Pons (tissue), 1 donor: ENCODE data around the gene PARD6B.

Experiments
- DNase-seq: peaks from one replicate; pipeline ENCODE4 v3.0.0-alpha.2; 2016; ENCODE audit warnings: low spot score

The PARD6B gene

DNA sequence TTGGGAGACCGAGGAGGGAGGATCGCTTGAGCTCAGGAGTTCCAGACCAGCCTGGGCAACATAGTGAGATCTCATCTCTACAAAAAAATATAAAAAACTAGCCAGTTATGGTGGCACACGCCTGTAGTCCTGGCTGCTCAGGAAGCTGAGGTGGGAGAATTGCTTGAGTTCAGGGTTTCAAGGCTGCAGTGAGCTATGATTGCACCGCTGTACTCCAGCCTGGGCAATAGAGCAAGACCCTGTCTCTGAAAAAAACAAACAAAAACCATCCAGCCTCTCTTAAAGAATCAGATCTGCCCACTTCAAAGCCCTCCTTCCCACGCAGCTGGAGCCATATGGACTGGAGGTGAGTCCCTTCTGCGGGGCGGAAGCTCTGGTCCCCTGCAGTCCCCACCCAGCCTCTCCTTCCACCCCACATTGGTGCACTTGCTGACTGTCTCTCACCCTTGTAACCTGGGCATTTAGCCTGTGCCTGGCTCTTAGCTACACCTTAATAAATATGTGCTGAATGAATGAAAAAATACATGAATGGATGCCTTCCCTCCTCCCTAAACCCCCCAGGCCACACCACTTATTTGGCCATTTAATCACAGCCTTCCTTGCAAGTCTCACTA, 7.2 kb upstream of the PARD6B start:
- DNase-seq: no peak

DNA sequence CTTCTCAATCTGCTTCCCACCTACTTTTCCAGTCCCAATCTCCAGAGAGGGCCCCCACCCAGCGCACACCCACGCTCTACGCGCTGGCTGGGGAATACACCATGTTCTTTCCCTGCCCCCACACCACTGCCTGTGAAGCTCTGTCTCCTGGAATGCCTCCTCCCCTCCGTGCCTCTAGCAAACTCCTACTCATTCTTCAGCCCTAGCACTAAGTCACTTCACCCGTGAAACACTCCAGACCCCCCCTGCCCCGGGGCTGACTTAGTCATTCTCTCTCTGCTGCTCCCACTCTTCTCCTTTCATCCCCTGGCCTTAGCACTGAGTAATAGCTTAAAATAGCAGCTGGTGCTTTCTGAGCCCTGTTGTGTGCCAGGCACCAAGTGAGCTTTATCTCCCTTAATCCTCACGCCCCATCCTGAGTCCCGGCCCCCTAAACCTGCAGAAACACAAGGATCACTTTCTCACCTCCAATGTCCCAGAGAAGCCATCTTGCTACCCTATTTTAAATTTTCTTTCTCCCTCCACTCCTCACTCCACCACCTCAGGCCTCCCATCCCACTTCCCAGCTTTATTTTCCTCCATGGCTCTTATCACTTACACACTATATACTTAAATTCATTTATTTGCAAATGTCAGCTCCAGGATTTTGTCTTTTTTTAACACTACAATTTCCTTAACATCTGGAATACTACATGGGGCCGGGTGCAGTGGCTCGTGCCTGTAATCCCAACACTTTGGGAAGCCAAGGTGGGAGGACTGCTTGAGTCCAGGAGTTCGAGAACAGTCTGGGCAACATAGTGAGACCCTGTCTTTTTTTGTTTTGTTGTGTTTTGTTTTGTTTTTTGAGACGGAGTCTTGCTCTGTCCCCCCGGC, 6.3 kb upstream of the PARD6B start:
- DNase-seq: no peak

DNA sequence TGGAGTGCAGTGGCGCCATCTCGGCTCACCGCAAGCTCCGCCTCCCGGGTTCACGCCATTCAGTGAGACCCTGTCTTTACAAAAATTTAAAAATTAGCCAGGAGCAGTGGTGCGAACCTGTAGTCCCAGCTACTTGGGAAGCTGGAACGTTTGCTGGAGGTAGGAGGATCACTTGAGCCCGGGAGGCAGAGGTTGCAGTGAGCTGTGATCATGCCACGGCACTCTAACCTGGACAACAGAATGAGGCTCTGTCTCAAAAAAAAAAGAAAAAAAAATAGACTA, 5.7 kb upstream of the PARD6B start:
- DNase-seq: no peak

DNA sequence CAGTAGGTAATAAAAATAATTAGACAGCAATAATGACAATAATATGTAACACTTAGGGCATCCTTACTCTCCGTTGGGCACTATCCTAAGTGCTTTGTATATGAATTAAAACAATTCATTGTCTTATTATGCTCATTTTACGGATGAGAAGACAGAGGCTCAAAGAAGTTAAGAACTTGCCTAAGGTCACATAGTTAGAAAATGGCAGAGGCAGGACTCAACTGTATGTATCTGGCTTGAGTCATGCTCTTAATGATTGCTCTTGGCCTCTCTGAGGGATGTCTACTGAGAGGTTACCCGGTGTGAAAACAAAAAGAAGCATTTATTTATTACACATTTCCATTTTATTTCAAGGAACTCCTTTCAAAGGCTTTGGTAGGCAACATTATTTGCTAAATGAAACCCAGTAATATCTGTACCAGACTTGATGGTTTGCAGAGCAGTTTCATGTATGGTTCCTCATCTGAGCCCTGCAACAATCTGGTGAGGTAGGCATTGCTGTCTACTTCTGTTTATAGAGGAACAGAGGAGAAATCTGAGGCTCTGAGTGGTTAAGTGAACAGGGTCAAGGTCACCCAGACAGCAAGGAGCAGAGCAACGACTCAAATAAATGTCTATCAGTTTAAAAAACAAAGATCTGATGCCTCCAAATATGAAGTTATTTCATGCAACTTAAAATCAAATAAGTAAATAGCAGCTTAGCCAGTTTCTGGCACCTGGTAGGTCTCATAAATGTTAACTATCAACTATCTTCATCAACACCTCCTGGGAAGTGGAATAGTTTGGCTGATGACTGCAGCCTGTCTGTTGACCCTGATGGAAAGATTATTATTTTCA, 4.2 kb upstream of the PARD6B start:
- no peak for DNase-seq

DNA sequence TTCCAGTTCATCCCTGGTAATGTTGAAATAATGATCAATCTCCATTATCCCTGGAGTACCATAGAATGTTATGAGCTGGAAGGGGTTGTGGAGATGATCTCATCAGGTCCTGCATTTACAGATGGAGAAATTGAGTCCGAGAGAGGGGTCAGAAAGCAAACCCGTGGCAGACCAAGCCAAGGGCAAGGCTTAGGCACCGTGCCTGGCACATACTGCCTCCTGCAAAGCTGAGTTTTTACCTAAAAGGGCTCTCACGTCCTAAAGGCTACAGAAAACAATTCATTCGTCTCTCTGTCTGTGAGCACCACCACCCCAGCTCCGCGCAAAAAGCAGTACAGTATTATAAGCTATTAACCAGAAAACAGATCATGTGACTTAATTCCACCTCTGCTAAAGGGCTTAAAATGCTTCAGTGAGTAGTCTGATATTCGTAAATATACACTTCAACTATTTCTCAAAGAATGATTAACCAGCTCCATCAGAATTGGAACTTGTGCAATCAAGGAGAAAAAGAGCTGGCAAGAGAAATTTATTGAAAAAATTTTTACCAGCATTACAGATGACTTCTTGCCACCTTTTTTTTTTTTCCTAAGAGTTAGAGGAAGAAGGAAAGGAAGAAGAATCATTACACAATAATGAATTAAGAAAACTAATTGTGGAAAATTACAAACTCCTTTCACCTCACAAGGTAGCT, 3.4 kb upstream of the PARD6B start:
- no peak for DNase-seq

DNA sequence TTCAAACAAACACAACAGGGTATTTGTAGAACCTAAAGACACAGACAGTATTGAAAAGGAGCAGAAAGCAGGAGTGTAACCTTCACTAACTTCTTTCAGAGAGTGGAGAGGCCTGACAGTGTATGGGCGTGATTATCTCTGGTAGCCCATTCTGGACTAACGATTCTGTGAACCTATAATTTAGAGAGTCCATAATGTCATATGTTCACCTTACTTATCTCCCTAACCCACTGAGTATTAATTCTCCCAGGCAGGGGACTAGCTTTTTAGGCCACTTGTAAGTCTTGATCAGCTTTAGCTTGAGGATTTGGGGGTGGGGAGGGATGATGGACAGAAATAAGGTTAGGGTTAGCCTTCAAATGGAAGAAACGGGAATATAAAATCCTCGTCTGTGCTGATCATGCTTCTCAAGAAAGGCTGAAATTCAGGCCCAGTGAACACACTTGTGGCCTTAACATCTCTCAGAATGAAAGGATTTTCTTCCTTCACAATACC, 2.8 kb upstream of the PARD6B start:
- no peak for DNase-seq

DNA sequence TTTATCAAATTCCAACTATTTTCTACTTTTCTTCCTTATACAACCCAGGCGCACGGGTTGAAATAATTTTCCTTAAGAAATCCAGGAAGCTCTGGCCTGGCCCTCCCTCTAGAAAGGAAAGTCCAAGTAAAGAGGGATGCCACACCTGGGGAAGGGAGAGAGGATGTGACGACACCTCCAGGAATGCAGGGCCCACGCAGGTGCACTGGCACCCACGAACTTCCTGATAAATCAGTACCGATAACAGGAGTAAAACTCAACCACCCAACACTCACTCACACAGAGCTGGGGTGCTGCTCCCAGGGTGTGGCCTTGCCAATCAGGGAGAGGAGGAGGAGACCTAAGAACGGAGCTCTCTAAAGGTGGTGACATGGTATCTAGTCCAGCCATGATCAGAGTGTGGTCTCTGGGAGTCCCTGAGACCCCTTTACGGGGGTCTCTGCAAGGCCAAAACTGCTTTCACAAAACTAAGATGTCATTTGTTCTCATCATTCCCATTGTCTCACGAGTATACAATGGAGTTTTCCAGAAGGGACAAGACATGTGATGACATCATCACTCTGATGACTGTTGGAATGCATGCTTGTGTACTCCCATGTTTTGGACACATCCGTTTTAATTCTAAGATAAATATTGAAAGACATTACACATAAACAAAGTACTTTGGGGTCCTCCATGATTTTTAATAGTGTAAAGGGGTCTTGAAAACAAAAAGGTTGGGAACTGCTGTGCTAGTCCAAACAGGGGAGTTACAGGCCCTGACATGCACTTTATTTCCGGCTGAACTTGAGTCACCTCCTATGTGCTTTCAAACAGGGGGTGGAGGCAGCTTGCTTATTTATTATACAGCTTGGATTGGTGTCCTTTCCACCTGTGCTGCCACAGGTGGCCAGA, 2.2 kb upstream of the PARD6B start:
- no peak for DNase-seq

DNA sequence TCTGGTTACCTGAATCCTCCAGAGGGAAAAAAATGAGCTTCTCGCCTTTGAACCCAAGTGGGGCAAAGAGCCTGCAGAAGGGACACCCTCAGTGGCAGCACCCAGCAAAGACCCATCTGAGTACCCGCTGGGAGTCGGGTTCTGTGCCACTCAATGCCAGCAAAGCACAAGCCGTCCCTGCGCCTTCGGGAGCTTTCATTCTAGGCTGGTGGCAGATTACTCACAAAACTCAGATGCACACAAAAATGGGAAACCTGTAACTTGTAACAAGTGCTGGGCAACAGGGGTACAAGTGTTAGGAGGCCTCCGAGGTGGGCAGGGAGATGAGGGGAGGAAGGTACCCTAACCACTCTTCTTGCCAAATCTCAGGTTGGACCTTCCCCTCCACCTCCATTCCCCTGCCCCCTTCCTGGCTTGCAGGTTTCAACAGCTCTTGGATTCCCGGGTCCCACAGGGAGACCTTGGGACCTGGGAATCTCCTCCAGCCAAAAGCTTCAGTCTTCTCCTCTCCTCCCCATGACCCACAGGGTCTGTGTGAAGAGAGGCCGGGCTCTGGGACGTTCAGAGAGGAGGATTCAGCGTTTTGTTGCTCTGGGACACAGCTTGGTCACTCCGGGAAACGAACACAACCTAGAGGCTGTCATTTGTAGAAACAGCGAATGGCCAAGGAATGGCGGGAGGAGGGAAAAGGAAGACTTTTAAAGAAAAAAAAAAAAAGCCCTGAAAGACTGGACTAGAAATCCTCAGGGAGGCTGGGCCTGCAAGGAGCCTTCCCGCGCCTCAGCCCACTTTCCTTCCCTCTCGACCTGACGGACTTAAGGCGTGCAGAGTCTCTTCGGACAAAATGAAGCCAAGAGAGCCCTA, 1.2 kb upstream of the PARD6B start:
- DNase-seq: peak; percentile 34

DNA sequence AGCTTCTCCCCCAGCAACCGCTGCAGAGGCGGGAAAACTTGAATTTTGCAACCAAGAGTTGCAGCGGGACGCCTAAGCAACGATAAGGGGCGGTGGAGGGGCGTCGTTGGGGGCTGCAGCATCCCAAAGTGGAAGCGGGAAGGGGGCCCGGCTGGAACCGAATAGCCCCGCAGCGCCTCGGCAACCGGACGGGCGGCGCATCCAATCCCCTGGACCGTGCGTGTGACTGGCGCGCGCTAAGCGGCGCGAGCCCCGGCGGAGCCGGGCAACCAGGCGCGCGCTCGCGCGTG, 670 bp upstream of the PARD6B start:
- DNase-seq: no peak

DNA sequence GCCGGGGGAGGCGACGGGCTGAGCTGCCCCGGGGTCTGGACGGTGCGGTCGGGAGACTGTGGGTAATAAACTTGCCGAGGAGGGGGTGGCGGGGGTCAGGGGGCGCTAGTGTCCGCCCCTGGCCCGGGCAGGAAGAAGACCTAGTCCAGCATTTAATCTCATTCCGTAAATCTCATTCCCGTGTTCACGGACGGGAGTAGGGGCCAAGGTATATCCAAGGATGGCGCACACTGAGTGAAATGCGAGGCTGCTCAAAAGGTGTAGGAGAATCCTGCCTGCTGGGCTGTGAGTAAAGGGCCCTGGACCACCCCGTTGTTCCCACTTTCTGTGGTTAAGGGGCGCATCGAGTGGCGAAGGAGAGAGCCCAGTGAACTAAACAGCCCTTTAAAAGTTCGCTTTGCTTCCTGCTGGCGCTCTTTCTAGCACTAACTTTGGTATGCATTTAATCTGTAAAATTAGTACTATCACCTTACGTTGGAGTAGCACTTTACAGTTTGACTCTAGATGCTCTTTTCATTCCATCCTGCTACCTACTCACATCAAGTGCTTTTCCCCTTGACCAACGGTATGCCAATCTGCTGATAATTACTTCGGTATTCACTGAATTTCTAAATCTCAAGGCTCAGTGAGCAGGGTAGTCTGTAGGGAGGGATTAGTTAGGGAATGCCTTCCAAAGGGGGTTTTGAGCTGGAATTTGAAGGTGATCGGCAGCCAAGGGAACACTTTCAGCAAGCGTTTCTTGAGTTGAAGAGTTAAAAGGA, 730 bp downstream of the PARD6B start:
- no peak for DNase-seq

DNA sequence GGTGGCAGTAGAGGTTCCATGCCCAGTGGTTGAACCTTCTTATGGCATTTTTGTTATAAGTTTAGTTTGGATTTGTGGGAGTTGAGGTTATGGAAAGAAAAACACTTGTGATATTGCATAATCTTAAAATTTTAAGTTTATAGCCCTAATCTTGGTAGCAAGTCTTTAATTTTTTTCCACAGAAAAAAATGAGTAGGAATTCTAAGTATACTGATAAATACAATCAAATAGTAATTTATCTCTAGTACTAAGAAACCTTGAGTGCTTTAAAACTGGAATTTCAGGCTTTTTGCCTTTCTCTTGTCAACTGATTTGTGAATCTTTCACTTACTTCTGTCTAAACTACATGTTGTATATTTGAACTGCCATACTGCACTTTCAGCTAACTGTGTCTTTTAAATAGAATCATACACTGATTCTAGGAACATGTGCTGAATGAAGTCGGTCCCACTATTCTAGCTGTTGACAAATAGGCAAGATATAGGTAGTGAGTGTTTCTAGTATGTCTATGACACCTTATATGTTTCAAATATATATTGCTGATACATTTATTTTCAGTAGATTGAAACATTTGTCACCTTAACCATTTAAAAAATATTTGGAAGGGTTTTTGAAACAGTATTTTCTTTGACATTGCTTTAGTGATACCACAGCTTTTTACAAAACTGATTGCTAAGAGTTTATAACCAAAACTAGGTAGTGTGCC, 2.4 kb downstream of the PARD6B start:
- DNase-seq: no peak

DNA sequence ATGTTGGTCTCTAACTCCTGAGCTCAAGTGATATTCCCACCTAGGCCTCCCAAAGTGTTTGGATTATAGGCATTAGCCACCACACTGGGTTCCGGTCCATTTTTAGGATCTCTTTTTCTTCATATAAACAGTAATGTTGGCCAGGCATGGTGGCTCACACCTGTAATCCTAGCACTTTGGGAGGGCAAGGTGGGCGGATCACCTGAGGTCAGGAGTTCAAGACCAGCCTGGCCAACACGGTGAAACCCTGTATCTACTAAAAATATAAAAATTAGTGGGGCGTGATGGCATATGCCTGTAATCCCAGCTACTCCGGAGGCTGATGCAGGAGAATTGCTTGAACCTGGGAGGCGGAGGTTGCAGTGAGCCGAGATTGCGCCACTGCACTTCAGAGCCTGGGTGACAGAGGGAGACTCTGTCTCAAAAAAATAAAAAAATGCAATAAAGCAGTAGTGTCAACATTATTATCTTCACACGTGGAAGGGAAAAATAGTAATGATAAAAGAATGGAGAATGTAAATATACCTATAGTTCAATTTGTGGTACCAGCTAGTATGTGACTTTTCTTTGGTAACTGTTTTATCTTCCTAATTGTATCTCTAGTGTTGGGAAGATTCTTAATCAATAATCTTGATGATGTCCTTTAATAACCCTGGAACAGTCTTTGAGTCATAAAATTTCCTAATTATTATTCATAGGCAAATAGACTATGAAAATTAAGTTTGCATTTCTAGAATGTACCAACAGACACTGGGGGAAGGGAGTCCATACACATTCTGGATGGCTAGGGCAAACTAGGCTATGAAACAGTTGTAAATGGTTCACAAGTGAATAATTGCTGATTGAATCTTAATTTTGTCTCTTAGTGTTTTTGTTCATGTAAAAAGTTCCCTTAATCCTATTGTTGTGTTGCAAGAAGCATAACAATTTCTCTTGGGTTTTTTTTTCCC, 3.6 kb downstream of the PARD6B start:
- DNase-seq: no peak

DNA sequence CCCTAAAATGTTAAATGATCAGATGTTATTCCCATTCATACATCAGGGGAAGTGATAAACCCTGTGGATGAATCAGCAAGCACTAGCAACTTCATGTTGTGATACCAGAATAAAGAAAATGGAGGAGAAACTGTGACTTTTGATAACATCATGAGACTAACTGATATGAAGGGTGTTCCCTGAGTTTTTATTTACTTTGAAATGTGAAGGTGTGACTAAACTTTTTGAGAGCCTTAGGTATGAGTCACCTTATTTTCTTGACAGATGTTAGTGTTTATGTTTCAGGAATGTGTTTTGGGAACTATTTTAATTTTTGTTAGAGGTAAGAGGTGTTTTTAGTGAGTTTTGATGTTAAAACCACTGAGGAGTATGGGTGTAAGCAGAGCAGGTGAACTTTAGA, 4.4 kb downstream of the PARD6B start:
- DNase-seq: no peak

DNA sequence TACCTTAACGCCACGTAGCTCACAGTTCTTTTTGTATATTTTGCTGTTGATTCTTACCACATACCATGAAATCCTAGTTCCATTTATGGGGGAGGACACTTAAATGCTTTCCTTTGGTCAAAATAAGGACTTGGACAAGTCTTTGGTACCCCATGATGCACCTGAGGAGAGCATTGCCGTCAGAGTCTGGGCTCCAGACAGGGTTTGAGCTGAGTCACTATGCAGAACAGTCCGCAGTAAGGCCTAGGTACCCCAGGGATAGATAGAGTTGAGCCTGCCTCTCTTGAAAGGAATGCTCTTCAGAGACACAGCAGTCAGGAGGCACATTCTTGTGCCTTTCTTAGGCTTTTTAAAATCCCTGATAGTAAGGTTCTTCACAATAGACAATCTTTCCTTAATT, 6.0 kb downstream of the PARD6B start:
- no peak for DNase-seq

DNA sequence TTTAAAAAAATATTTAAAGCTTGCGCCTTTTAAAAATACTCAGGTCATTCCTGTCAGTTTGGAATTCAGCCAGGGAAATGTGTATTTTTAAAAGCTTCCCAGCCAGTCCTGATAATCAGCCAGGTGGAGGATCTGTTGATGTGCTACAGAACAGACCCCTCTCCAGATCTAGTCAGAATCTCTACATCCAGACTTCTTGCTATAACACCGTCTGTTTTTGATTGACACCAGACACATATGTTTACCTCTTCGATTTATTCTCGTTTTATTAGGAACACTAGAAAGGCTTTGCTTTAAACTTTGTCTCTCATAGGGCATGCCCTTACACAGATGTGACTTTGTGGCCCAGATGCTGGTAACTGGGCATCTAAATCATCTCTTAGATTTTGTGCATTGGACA, 11.7 kb downstream of the PARD6B start:
- no peak for DNase-seq

DNA sequence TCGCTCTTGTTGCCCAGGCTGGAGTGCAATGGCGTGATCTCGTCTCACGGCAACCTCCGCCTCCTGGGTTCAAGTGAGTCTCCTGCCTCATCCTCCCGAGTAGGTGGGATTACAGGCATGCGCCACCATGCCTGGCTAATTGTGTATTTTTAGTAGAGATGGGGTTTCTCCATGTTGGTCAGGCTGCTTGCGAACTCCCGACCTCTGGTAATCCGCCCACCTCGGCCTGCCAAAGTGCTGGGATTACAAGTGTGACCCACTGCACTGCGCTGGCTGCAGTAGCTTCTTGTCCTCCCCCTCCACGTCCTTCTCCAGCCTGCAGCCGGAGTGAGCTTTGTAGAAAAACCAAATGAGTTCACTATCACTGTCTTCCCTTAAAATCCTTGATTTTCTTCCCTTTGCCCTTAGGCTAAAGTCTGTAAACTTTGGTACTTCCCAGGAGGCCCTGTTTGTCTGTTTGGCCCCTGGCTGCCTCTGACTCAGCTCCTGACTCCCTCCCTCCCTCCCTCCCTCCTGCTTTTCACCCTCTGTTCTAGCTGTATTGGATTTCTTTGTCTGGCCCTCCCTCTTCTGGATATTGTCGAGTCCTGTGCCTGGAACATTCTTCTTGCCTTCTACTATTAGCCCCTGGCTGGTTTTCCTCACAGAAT, 12.9 kb downstream of the PARD6B start:
- DNase-seq: peak; percentile 83

DNA sequence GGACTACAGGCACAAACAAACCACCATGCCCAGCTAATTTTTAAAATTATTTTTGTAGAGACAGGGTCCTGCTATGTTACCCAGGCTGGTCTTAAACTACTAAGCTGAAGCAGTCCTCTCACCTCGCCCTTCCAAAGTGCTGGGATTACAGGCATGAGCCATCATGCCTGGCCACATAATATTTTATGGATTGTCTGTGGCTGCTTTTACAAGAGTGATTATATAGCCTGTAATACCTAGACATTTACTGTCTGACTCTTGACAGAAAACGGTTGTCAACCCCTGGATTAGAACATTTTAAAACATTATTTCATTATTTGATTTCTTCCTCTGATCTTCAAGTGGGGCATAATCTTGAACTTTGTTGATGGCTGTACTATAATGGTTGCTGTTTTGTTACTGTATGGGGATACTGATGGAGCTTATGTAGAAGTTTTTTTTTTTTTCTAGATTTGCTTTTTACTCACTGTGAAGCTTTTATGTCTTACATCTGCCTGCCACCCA, 14.3 kb downstream of the PARD6B start:
- no peak for DNase-seq
